ENCODE data around the gene DYSF. TPM values are rescaled to one million over a fixed set of nuclear protein-coding genes. Genes with fewer than 3 reads are reported as not detected.

Gene DYSF
- polyA plus RNA-seq, 1 of the 3 experiments (the other 2 are of a cell fraction): 0.10 TPM

- H3K9ac ChIP-seq: no peak overlapping the region
- ChIA-PET POLR2A (no interaction called here), CTCF (interaction anchor here (0.7 to 2.0 kb wide), 7 partner anchors 9 to 123 kb away, joined by 3 to 11 read pairs (median 3); partner anchors contain the start of gene ZNF638)
- no peak overlapping the region for H3K27ac ChIP-seq (ENCODE audit: low read depth in 2 of 2, low read length in 1 of 2)
- H3K79me2 ChIP-seq (ENCODE audit: insufficient read depth): no peaks in the 10 kb centered on the region
- no peaks in the 10 kb centered on the region for H3K9me3 ChIP-seq
- peaks cover 0 to 36% of the 10 kb centered on the region in 2 experiments; a peak in 1 of 4 replicates for H3K4me1 ChIP-seq (ENCODE audit: control insufficient read depth in 1 of 2, insufficient read depth in 2 of 2, low read depth in 1 of 2, low read length in 1 of 2)
- H3K4me3 ChIP-seq (ENCODE audit: low read depth in 2 of 2, low read length in 1 of 2): no peak overlapping the region
- no peaks in the 10 kb centered on the region for H3K36me3 ChIP-seq (replicated peaks in 1 of 2; ENCODE audit: control insufficient read depth in 1 of 2, insufficient read depth in 2 of 2, low read length in 1 of 2)
- 0 out of 2 replicates have a peak, but pooled peaks cover 5% of the 10 kb centered on the region for H3K27me3 ChIP-seq (ENCODE audit: insufficient read depth)
- H3K4me2 ChIP-seq: no peak overlapping the region
- no peak overlapping the region for H2AFZ ChIP-seq (ENCODE audit: low read depth)
- H3F3A ChIP-seq (replicated peaks; ENCODE audit: insufficient read depth): no peaks in the 10 kb centered on the region
- H3K9me2 ChIP-seq: no peaks in the 10 kb centered on the region
- TF ChIP-seq, protein P1, sequence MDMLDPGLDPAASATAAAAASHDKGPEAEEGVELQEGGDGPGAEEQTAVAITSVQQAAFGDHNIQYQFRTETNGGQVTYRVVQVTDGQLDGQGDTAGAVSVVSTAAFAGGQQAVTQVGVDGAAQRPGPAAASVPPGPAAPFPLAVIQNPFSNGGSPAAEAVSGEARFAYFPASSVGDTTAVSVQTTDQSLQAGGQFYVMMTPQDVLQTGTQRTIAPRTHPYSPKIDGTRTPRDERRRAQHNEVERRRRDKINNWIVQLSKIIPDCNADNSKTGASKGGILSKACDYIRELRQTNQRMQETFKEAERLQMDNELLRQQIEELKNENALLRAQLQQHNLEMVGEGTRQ (IDR thresholded peaks at IDR 0.05; ENCODE audit: borderline replicate concordance, low read depth, low read length): no peak
- TF ChIP-seq CHD2 (IDR thresholded peaks at IDR 0.05; ENCODE audit: low read length, partially characterized antibody) (no peak), YY1 (IDR thresholded peaks at IDR 0.05; ENCODE audit: low read depth) (no peak), RCOR1 (IDR thresholded peaks at IDR 0.05; ENCODE audit: low read length) (no peak), GATA2 (CRISPR knock-in tag; IDR thresholded peaks at IDR 0.05) (no peak), SMC3 (IDR thresholded peaks at IDR 0.05; ENCODE audit: low read depth, low read length) (no peak), EP300 (IDR thresholded peaks at IDR 0.05; ENCODE audit: borderline replicate concordance in 1 of 2, low read depth in 1 of 2, low read length in 1 of 2) (no peak), FOSL2 (IDR thresholded peaks at IDR 0.05; ENCODE audit: borderline replicate concordance, low read depth) (no peak), MXI1 (IDR thresholded peaks at IDR 0.05; ENCODE audit: low read depth, low read length) (no peak), RXRA (IDR thresholded peaks at IDR 0.05; ENCODE audit: borderline replicate concordance, low read depth) (no peak), MEF2A (IDR thresholded peaks at IDR 0.05; ENCODE audit: borderline replicate concordance, low read depth) (no peak), FOXJ3 (CRISPR knock-in tag; IDR thresholded peaks at IDR 0.05) (no peak), TCF12 (IDR thresholded peaks at IDR 0.05) (no peak), TEAD4 (IDR thresholded peaks at IDR 0.05; ENCODE audit: borderline replicate concordance, insufficient read depth) (no peak), NFIC (IDR thresholded peaks at IDR 0.05; ENCODE audit: borderline replicate concordance) (no peak), TAF1 (IDR thresholded peaks at IDR 0.05; ENCODE audit: borderline replicate concordance, low read depth, low read length) (no peak), CTCF (IDR thresholded peaks at IDR 0.05) (no peak)
- TF ChIP-seq, protein P2, sequence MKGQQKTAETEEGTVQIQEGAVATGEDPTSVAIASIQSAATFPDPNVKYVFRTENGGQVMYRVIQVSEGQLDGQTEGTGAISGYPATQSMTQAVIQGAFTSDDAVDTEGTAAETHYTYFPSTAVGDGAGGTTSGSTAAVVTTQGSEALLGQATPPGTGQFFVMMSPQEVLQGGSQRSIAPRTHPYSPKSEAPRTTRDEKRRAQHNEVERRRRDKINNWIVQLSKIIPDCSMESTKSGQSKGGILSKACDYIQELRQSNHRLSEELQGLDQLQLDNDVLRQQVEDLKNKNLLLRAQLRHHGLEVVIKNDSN (IDR thresholded peaks at IDR 0.05; ENCODE audit: borderline replicate concordance, low read depth): no peak
- no peaks in the 10 kb centered on the region for H4K20me1 ChIP-seq (ENCODE audit: insufficient read depth)
- no peak for DNase-seq
- WGBS (ENCODE audit: low lambda C conversion rate): 48% methylated on average over 8 of the region's 8 CpGs
Observed at GRCh38 chr2:71455011-71455740, 1.8 kb downstream of the DYSF start.
